ENCODE data around the gene TRIP12.

- TF ChIP-seq CTCF (conservative IDR thresholded peaks at IDR 0.05; ENCODE audit: low read depth, low read length) = no peak
- TF ChIP-seq FOS (IDR thresholded peaks at IDR 0.05; ENCODE audit: low read depth, low read length) = no peak
- no peak for TF ChIP-seq ELK1 (IDR thresholded peaks at IDR 0.05; ENCODE audit: borderline replicate concordance, low read depth, low read length)
- no peak for TF ChIP-seq POLR2A (IDR thresholded peaks at IDR 0.05; ENCODE audit: low read depth, low read length)
- TF ChIP-seq CHD1 (IDR thresholded peaks at IDR 0.05; ENCODE audit: low read depth, low read length) = no peak
- TF ChIP-seq RAD21 (IDR thresholded peaks at IDR 0.05; ENCODE audit: low read length) = no peak
- no peak for TF ChIP-seq USF2 (IDR thresholded peaks at IDR 0.05; ENCODE audit: low read depth, low read length)
- TF ChIP-seq MAFK (IDR thresholded peaks at IDR 0.05; ENCODE audit: low read depth, low read length) = no peak
- TF ChIP-seq CEBPB (IDR thresholded peaks at IDR 0.05; ENCODE audit: low read depth, low read length) = no peak
- no peak for TF ChIP-seq SMC3 (IDR thresholded peaks at IDR 0.05; ENCODE audit: low read depth, low read length)
- TF ChIP-seq RFX5 (IDR thresholded peaks at IDR 0.05; ENCODE audit: low read depth, low read length) = no peak
- no peak for TF ChIP-seq MAZ (IDR thresholded peaks at IDR 0.05; ENCODE audit: borderline replicate concordance, low read depth, low read length)
- TF ChIP-seq MXI1 (IDR thresholded peaks at IDR 0.05; ENCODE audit: borderline replicate concordance, low read depth, low read length) = no peak
These were observed 66.7 kb downstream of the TRIP12 start for GRCh38 chr2:229855116-229855515.
